WERI-Rb-1 (cell line): ENCODE results near the gene UFM1.
A peak's percentile ranks its signal among the peaks of the same experiment; 100 is the strongest.
"Not testable (repeated sequence)": the region's sequence is repeated elsewhere in the genome, so short reads cannot be mapped to it uniquely, and the experiment has no call there.

Experiments
- DNase-seq: peaks from one replicate; pipeline ENCODE4 v3.0.0-alpha.2; 2020
- H3K27ac ChIP-seq: fragments of 250-450 bp; sonication (Bioruptor Pico); 2 replicates; pipeline ENCODE4 v1.5.1; 2020; ENCODE audit warnings: mild to moderate bottlenecking, moderate library complexity
- H3K27me3 ChIP-seq: fragments of 250-450 bp; sonication (Bioruptor Pico); 2 replicates; pipeline ENCODE4 v1.5.1; 2021; ENCODE audit warnings: mild to moderate bottlenecking, low read depth, moderate library complexity; ENCODE audit not compliant: insufficient read depth, severe bottlenecking
- H3K36me3 ChIP-seq: fragments of 250-450 bp; sonication (Bioruptor Pico); 2 replicates; pipeline ENCODE4 v1.5.1; 2020; ENCODE audit warnings: mild to moderate bottlenecking, moderate library complexity
- H3K4me3 ChIP-seq: 2 replicates; pipeline ENCODE4 v1.5.1; 2011; ENCODE audit warnings: low read depth, mild to moderate bottlenecking, control low read depth, low read length
- H3K9me3 ChIP-seq: fragments of 250-450 bp; sonication (Bioruptor Pico); 2 replicates; pipeline ENCODE4 v1.5.1; 2021; ENCODE audit warnings: mild to moderate bottlenecking, moderate library complexity; ENCODE audit not compliant: severe bottlenecking
- CTCF ChIP-seq: IDR thresholded peaks from 2 replicates; pipeline ENCODE4 v1.5.1; 2011; ENCODE audit warnings: low read depth, mild to moderate bottlenecking, control low read depth, inconsistent platforms, low read length

Gene UFM1

GRCh38 chr13:38349390-38350113 is at the start of gene UFM1:
Gene UFM1 (plus strand): TSS chr13:38349851. CDS start chr13:38349920, 69 bp downstream.
- H3K27ac ChIP-seq: peak within 1 kb of the TSS; percentile 86
- H3K36me3 ChIP-seq: no peaks in the 10 kb centered on the region
- peak; percentile 80 for DNase-seq
- no peak for TF ChIP-seq CTCF
- no peaks in the 10 kb centered on the region for H3K27me3 ChIP-seq
- peak within 1 kb of the TSS; percentile 69 for H3K4me3 ChIP-seq
- no peaks in the 10 kb centered on the region for H3K9me3 ChIP-seq

- TF ChIP-seq CTCF: no peak
- no peaks in the 10 kb centered on the region for H3K9me3 ChIP-seq
- DNase-seq: no peak
- no peaks in the 10 kb centered on the region for H3K36me3 ChIP-seq
- no peak overlapping the region for H3K27ac ChIP-seq
- no peak overlapping the region for H3K4me3 ChIP-seq
- no peaks in the 10 kb centered on the region for H3K27me3 ChIP-seq
Measured at GRCh38 chr13:38301236-38301635, 48.4 kb upstream of the UFM1 start.

- no peak for DNase-seq
- no peak overlapping the region for H3K27ac ChIP-seq
- no peaks in the 10 kb centered on the region for H3K9me3 ChIP-seq
- no peaks in the 10 kb centered on the region for H3K36me3 ChIP-seq
- no peak for TF ChIP-seq CTCF
- no peaks in the 10 kb centered on the region for H3K27me3 ChIP-seq
- H3K4me3 ChIP-seq: no peak overlapping the region
Measured at GRCh38 chr13:38303816-38304320, 45.8 kb upstream of the UFM1 start.

GRCh38 chr13:38308736-38309135 is 40.9 kb upstream of the UFM1 start:
- Histone ChIP-seq H3K27ac (no peak overlapping the region), H3K27me3 (no peaks in the 10 kb centered on the region), H3K36me3 (no peaks in the 10 kb centered on the region), H3K9me3 (no peaks in the 10 kb centered on the region), H3K4me3 (no peak overlapping the region)
- no peak for TF ChIP-seq CTCF
- no peak for DNase-seq

- no peaks in the 10 kb centered on the region for H3K9me3 ChIP-seq
- no peak overlapping the region for H3K27ac ChIP-seq
- no peak overlapping the region for H3K4me3 ChIP-seq
- no peaks in the 10 kb centered on the region for H3K36me3 ChIP-seq
- DNase-seq: no peak
- no peaks in the 10 kb centered on the region for H3K27me3 ChIP-seq
- TF ChIP-seq CTCF: no peak
Measured at GRCh38 chr13:38309397-38309796, 40.3 kb upstream of the UFM1 start.

- not testable (repeated sequence) for H3K27ac ChIP-seq, H3K4me3 ChIP-seq, DNase-seq, H3K9me3 ChIP-seq, H3K27me3 ChIP-seq, H3K36me3 ChIP-seq
Measured at GRCh38 chr13:38311175-38311574, 38.5 kb upstream of the UFM1 start.
